Measurements from ENCODE around the gene SPTBN5.

DNA sequence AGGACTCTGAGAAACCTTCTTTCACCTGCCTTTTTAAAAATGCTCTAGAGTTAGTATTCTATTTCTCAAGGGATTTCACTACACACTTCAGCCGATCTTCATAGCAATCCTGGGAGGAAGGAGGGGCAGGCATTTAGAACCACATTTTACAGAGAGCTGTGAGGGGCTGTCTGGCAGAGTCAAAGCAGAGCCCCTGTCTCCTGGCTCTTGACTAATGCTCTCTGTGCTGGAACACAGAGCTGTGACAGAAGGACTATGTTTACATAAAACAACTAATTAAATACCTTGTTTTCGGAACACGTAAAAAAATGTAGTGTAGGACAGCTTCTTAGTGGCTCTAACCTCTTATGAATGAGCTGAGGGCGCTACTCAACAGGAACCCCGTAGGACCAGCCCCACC is 7.6 kb upstream of the SPTBN5 start:
- no peak for TF ChIP-seq SIN3A (IDR thresholded peaks at IDR 0.05; ENCODE audit: borderline replicate concordance, insufficient read depth, low read length)
- TF ChIP-seq POLR2AphosphoS5 (IDR thresholded peaks at IDR 0.05; ENCODE audit: low read depth, low read length) = no peak
- TF ChIP-seq, protein P1, sequence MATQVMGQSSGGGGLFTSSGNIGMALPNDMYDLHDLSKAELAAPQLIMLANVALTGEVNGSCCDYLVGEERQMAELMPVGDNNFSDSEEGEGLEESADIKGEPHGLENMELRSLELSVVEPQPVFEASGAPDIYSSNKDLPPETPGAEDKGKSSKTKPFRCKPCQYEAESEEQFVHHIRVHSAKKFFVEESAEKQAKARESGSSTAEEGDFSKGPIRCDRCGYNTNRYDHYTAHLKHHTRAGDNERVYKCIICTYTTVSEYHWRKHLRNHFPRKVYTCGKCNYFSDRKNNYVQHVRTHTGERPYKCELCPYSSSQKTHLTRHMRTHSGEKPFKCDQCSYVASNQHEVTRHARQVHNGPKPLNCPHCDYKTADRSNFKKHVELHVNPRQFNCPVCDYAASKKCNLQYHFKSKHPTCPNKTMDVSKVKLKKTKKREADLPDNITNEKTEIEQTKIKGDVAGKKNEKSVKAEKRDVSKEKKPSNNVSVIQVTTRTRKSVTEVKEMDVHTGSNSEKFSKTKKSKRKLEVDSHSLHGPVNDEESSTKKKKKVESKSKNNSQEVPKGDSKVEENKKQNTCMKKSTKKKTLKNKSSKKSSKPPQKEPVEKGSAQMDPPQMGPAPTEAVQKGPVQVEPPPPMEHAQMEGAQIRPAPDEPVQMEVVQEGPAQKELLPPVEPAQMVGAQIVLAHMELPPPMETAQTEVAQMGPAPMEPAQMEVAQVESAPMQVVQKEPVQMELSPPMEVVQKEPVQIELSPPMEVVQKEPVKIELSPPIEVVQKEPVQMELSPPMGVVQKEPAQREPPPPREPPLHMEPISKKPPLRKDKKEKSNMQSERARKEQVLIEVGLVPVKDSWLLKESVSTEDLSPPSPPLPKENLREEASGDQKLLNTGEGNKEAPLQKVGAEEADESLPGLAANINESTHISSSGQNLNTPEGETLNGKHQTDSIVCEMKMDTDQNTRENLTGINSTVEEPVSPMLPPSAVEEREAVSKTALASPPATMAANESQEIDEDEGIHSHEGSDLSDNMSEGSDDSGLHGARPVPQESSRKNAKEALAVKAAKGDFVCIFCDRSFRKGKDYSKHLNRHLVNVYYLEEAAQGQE (IDR thresholded peaks at IDR 0.05; ENCODE audit: insufficient read depth in 1 of 2, low read depth in 2 of 2, low read length in 2 of 2) = no peak
- no peak for TF ChIP-seq TAF1 (IDR thresholded peaks at IDR 0.05; ENCODE audit: borderline replicate concordance, insufficient read depth, low read length)
- TF ChIP-seq FOXP2 (optimal IDR thresholded peaks at IDR 0.05; ENCODE audit: borderline replicate concordance, extremely low read depth, extremely low read length, insufficient read depth) = no peak
